ENCODE data around the gene OGDH.

DNA sequence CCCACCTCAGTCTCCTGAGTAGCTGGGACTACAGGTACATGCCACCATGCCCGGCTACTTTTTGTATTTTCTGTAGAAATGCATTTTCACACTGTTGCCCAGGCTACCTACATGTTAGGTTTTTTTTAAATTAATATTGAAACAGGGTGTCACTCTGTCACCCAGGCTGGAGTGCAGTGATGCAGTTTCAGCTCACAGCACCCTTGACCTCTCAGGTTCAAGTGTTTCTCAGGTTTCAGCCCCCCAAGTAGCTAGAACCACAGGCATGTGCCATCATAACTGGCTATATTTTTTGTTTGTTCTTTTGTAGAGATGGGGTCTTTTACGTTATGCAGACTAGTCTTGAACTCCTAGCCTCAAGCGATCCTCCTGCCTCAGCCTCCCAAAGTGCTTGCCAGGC lies 109.8 kb downstream of the OGDH start:
- TF ChIP-seq, protein P1, sequence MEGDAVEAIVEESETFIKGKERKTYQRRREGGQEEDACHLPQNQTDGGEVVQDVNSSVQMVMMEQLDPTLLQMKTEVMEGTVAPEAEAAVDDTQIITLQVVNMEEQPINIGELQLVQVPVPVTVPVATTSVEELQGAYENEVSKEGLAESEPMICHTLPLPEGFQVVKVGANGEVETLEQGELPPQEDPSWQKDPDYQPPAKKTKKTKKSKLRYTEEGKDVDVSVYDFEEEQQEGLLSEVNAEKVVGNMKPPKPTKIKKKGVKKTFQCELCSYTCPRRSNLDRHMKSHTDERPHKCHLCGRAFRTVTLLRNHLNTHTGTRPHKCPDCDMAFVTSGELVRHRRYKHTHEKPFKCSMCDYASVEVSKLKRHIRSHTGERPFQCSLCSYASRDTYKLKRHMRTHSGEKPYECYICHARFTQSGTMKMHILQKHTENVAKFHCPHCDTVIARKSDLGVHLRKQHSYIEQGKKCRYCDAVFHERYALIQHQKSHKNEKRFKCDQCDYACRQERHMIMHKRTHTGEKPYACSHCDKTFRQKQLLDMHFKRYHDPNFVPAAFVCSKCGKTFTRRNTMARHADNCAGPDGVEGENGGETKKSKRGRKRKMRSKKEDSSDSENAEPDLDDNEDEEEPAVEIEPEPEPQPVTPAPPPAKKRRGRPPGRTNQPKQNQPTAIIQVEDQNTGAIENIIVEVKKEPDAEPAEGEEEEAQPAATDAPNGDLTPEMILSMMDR (IDR thresholded peaks at IDR 0.05): no peak
- no peak for TF ChIP-seq POLR2A (IDR thresholded peaks at IDR 0.05)

Measured in testis (tissue), 2 donors.